Stimulated activated CD4-positive, alpha-beta T cell treated with anti-CD3 and anti-CD28 coated beads, Interleukin-4, amount 100 ng/mL, for 48 hours (primary cell): ENCODE data around the gene NKX1-1.

Experiments
- DNase-seq, 2 donors: peaks; one replicate each; pipeline ENCODE4 v3.0.0-alpha.2; 2020; ENCODE audit warnings: low read depth in 2 of 2

The NKX1-1 gene

GRCh38 chr4:1385373-1386340 lies 20.6 kb downstream of the NKX1-1 start:
- no peak for DNase-seq

- no peak for DNase-seq
Measured at GRCh38 chr4:1384675-1385372, 21.4 kb downstream of the NKX1-1 start.

GRCh38 chr4:1383728-1384591 lies 22.3 kb downstream of the NKX1-1 start:
- no peak for DNase-seq

GRCh38 chr4:1382776-1383727 lies 23.2 kb downstream of the NKX1-1 start:
- no peak for DNase-seq

GRCh38 chr4:1381944-1382541 lies 24.2 kb downstream of the NKX1-1 start:
- DNase-seq = no peak

GRCh38 chr4:1381181-1381621 lies 25.0 kb downstream of the NKX1-1 start:
- no peak for DNase-seq

GRCh38 chr4:1380368-1381151 lies 25.7 kb downstream of the NKX1-1 start:
- DNase-seq = no peak

GRCh38 chr4:1379801-1380331 lies 26.4 kb downstream of the NKX1-1 start:
- no peak for DNase-seq

- no peak for DNase-seq
Measured at GRCh38 chr4:1379351-1379781, 26.9 kb downstream of the NKX1-1 start.

- DNase-seq = no peak
Measured at GRCh38 chr4:1378559-1379231, 27.5 kb downstream of the NKX1-1 start.

- no peak for DNase-seq
Measured at GRCh38 chr4:1377606-1378261, 28.5 kb downstream of the NKX1-1 start.

GRCh38 chr4:1376841-1377605 lies 29.2 kb downstream of the NKX1-1 start:
- no peak for DNase-seq

GRCh38 chr4:1376391-1376840 lies 29.8 kb downstream of the NKX1-1 start:
- no peak for DNase-seq

- no peak for DNase-seq
Measured at GRCh38 chr4:1375761-1376322, 30.4 kb downstream of the NKX1-1 start.

- no peak for DNase-seq
Measured at GRCh38 chr4:1375051-1375721, 31.1 kb downstream of the NKX1-1 start.

- DNase-seq = no peak
Measured at GRCh38 chr4:1374706-1375045, 31.6 kb downstream of the NKX1-1 start.
